Transverse colon (tissue), 4 donors: Measurements from ENCODE around the gene SP2.

ENCODE experiments used
- CTCF ChIP-seq, 5 experiments: fragments of 200-600 bp in 3 of 5; fragments of 450-650 bp in 2 of 5; sonication (generic) in 3 of 5; IDR thresholded peaks; 1 replicate in 2 of 5; 2 replicates in 3 of 5; pipeline ENCODE4 v1.5.1; 2016 to 2017; ENCODE audit warnings: antibody characterized with exemption in 5 of 5, inconsistent platforms in 3 of 5, mild to moderate bottlenecking in 2 of 5, moderate library complexity in 1 of 5
- EP300 ChIP-seq: sonication (generic); formaldehyde crosslinking; IDR thresholded peaks from one replicate; pipeline ENCODE4 v1.6.1; 2017; ENCODE audit warnings: antibody characterized with exemption, low read depth
- POLR2AphosphoS5 ChIP-seq, 3 donors: sonication (generic); formaldehyde crosslinking; IDR thresholded peaks; one replicate each; pipeline ENCODE4 v1.6.1; 2016; ENCODE audit warnings: antibody characterized with exemption in 3 of 3

- TF ChIP-seq POLR2AphosphoS5 (IDR thresholded peaks at IDR 0.05), result no peak
- no peak for TF ChIP-seq EP300
- no peak for TF ChIP-seq CTCF (IDR thresholded peaks at IDR 0.05)
Measured at GRCh38 chr17:47870056-47870455, 26.0 kb upstream of the SP2 start.
